H1 (cell line): ENCODE results near the gene NR2F6. TPM values are rescaled to one million over a fixed set of nuclear protein-coding genes. Genes with fewer than 3 reads are reported as not detected.

ENCODE experiments used
- BCL11A ChIP-seq, 2 experiments: IDR thresholded peaks; one replicate each; pipeline ENCODE4 v1.6.1; 2011; ENCODE audit warnings: low read depth in 2 of 2, low read length in 2 of 2, mild to moderate bottlenecking in 2 of 2
- FOSL1 ChIP-seq: IDR thresholded peaks from 2 replicates; pipeline ENCODE4 v1.6.1; 2011; ENCODE audit warnings: mild to moderate bottlenecking, low read depth, low read length, moderate library complexity; ENCODE audit not compliant: insufficient read depth
- NRF1 ChIP-seq: IDR thresholded peaks from 2 replicates; pipeline ENCODE4 v1.6.1; 2011; ENCODE audit warnings: mild to moderate bottlenecking, low read depth, low read length, improper control_type of control experiment
- TAF1 ChIP-seq: IDR thresholded peaks from 2 replicates; pipeline ENCODE4 v1.6.1; 2011; ENCODE audit warnings: mild to moderate bottlenecking, low read depth, low read length
- polyA plus RNA-seq, 7 experiments: library from polyadenylated mRNA; depleted of rRNA in 3 of 7; stranded (reverse) in 5 of 7; unstranded in 2 of 7; fragments of >200 nt in 5 of 7; fragments of 200-250 nt in 2 of 7; gene quantifications; 1 replicate in 5 of 7; 2 replicates in 1 of 7; 4 replicates in 1 of 7; pipeline versions ENCODE4 v1.2.1 to v1.2.3, GENCODE V29; 2011 to 2013; ENCODE audit warnings: missing spikeins in 2 of 7, mixed read lengths in 2 of 7
- total RNA-seq: library from RNA; stranded (reverse); fragmentation: NEBNext Ultra II Directional; extraction: Animal tissue kit (Norgen Biotek cat#: 25700); gene quantifications from 2 replicates; pipeline ENCODE4 v1.2.1, GENCODE V29; 2021

Gene NR2F6
- total and polyA plus RNA-seq, 2 of the 8 experiments (the other 6 are each of a cell fraction or from before 2014, with no cell fraction given), result 99.7 to 114 TPM

GRCh38 chr19:17196610-17197009 lies 49.1 kb downstream of the NR2F6 start (continued):
- no peak for TF ChIP-seq FOSL1
- TF ChIP-seq NRF1, result no peak
- TF ChIP-seq TAF1, result no peak
- no peak for TF ChIP-seq BCL11A (IDR thresholded peaks at IDR 0.05; ENCODE audit: low read depth in 2 of 2, low read length in 2 of 2)
- TF ChIP-seq, all 59 proteins: peak for 0
